ENCODE data around the gene TXNDC5. TPM values are rescaled to one million over a fixed set of nuclear protein-coding genes. Genes with fewer than 3 reads are reported as not detected.

The TXNDC5 gene
- total and polyA plus RNA-seq, 9 donors = 88.0 to 272 (median 107) TPM

GRCh38 chr6:7907159-7907558, 3.4 kb downstream of the TXNDC5 start:
- H3K4me3 ChIP-seq = no peak overlapping the region
- no peak overlapping the region for H3K27ac ChIP-seq
- peaks cover 8% of the 10 kb centered on the region for H3K4me1 ChIP-seq (ENCODE audit: insufficient read depth)
- no peaks in the 10 kb centered on the region for H3K27me3 ChIP-seq
- no peaks in the 10 kb centered on the region for H3K36me3 ChIP-seq
- intact Hi-C loops (cut with DNase I) = no loop called here
- no peak for TF ChIP-seq CTCF (IDR thresholded peaks at IDR 0.05)
- no peak for TF ChIP-seq POLR2A (IDR thresholded peaks at IDR 0.05)
- TF ChIP-seq EP300 (IDR thresholded peaks at IDR 0.05) = no peak
- no peaks in the 10 kb centered on the region for H3K9me3 ChIP-seq
- WGBS, 3 donors = 88 to 92% (median 89%) methylated on average over 4 of the region's 4 CpGs
- DNase-seq = no peak

- Histone ChIP-seq H3K27ac (no peak overlapping the region), H3K27me3 (no peaks in the 10 kb centered on the region), H3K36me3 (no peaks in the 10 kb centered on the region), H3K9me3 (no peaks in the 10 kb centered on the region), H3K4me3 (no peak overlapping the region), H3K4me1 (ENCODE audit: insufficient read depth) (peaks cover 8% of the 10 kb centered on the region)
- WGBS, 3 donors = 90 to 94% (median 91%) methylated on average over 4 of the region's 4 CpGs
- TF ChIP-seq CTCF (IDR thresholded peaks at IDR 0.05) = no peak
- TF ChIP-seq EP300 (IDR thresholded peaks at IDR 0.05) = no peak
- DNase-seq = no peak
- intact Hi-C loops (cut with DNase I) = no loop called here
Measured at GRCh38 chr6:7906741-7907140, 3.8 kb downstream of the TXNDC5 start.

- Histone ChIP-seq H3K27ac (no peak overlapping the region), H3K9me3 (no peaks in the 10 kb centered on the region), H3K4me1 (ENCODE audit: insufficient read depth) (peaks cover 8% of the 10 kb centered on the region), H3K4me3 (no peak overlapping the region), H3K27me3 (no peaks in the 10 kb centered on the region), H3K36me3 (no peaks in the 10 kb centered on the region)
- 83 to 84% (median 83%) methylated on average over 2 of the region's 2 CpGs for WGBS, 3 donors
- TF ChIP-seq POLR2A (IDR thresholded peaks at IDR 0.05) (no peak), EP300 (IDR thresholded peaks at IDR 0.05) (no peak), CTCF (IDR thresholded peaks at IDR 0.05) (no peak)
- intact Hi-C loops (cut with DNase I) = no loop called here
- no peak for DNase-seq
Measured at GRCh38 chr6:7905416-7905815, 5.2 kb downstream of the TXNDC5 start.

GRCh38 chr6:7904654-7905319, 5.8 kb downstream of the TXNDC5 start:
- no peaks in the 10 kb centered on the region for H3K36me3 ChIP-seq
- no peak for TF ChIP-seq POLR2A (IDR thresholded peaks at IDR 0.05)
- no peak for TF ChIP-seq EP300 (IDR thresholded peaks at IDR 0.05)
- TF ChIP-seq CTCF (IDR thresholded peaks at IDR 0.05) = no peak
- H3K4me3 ChIP-seq = no peak overlapping the region
- peaks cover 11% of the 10 kb centered on the region for H3K4me1 ChIP-seq (ENCODE audit: insufficient read depth)
- WGBS, 3 donors = 90 to 94% (median 92%) methylated on average over 5 of the region's 5 CpGs
- H3K9me3 ChIP-seq = no peaks in the 10 kb centered on the region
- H3K27ac ChIP-seq = no peak overlapping the region
- intact Hi-C loops (cut with DNase I) = no loop called here
- DNase-seq = no peak
- no peaks in the 10 kb centered on the region for H3K27me3 ChIP-seq
